Transverse colon (tissue), 4 donors: ENCODE results near the gene CHCHD3. TPM values are rescaled to one million over a fixed set of nuclear protein-coding genes. Genes with fewer than 3 reads are reported as not detected.
"Not testable (repeated sequence)": the region's sequence is repeated elsewhere in the genome, so short reads cannot be mapped to it uniquely, and the experiment has no call there.

Source experiments
- DNase-seq: peaks from one replicate; pipeline ENCODE4 v3.0.0-alpha.2; 2019
- H3K27ac ChIP-seq, 4 donors: fragments of 200-600 bp; sonication (generic); 2 replicates each; pipeline ENCODE4 v1.5.1; 2016 to 2018; ENCODE audit warnings: inconsistent platforms in 4 of 4
- H3K27me3 ChIP-seq: fragments of 200-600 bp; sonication (generic); 2 replicates; pipeline ENCODE4 v1.5.1; 2017; ENCODE audit warnings: inconsistent platforms
- H3K36me3 ChIP-seq, 4 donors: fragments of 200-600 bp; sonication (generic); 2 replicates each; pipeline ENCODE4 v1.5.1; 2017 to 2019; ENCODE audit warnings: inconsistent platforms in 4 of 4
- H3K4me1 ChIP-seq, 4 donors: fragments of 200-600 bp; sonication (generic); 2 replicates each; pipeline ENCODE4 v1.5.1; 2017 to 2020; ENCODE audit warnings: inconsistent platforms in 4 of 4
- H3K4me3 ChIP-seq, 4 donors: fragments of 200-600 bp; sonication (generic); 1 replicate in 1 of 4; 2 replicates in 3 of 4; pipeline versions ENCODE4 v1.5.1 to v1.6.1; 2017 to 2019; ENCODE audit warnings: inconsistent platforms in 4 of 4
- H3K9me3 ChIP-seq, 2 donors: fragments of 200-600 bp; sonication (generic); 2 replicates each; pipeline ENCODE4 v1.5.1; 2017 to 2019; ENCODE audit warnings: inconsistent platforms in 2 of 2
- EP300 ChIP-seq: sonication (generic); formaldehyde crosslinking; IDR thresholded peaks from one replicate; pipeline ENCODE4 v1.6.1; 2017; ENCODE audit warnings: antibody characterized with exemption, low read depth
- POLR2A ChIP-seq: fragments of 450-650 bp; IDR thresholded peaks from one replicate; pipeline ENCODE4 v1.6.1; 2016; ENCODE audit warnings: antibody characterized with exemption, mild to moderate bottlenecking, moderate library complexity
- POLR2AphosphoS5 ChIP-seq, 3 donors: sonication (generic); formaldehyde crosslinking; IDR thresholded peaks; one replicate each; pipeline ENCODE4 v1.6.1; 2016; ENCODE audit warnings: antibody characterized with exemption in 3 of 3
- WGBS, 2 donors: methylation state at CpG; one replicate each; pipeline ENCODE4 v1.1.5; 2018; ENCODE audit warnings: low coverage in 1 of 2; 5-methylcytosine and 5-hydroxymethylcytosine counted together
- in situ Hi-C, 4 donors: fragments of 200-750 bp; cut with MboI; loops; one replicate each; pipeline versions ENCODE4 v1.15.0 to v1.15.1; 2017; ENCODE audit warnings: low sequenced_read_pairs in 3 of 4, low pct_ligation_motif_present in 1 of 4, low pct_unique_long_range_greater_than_20kb in 1 of 4
- intact Hi-C: fragments of 100-400 bp; cut with DNase I; formaldehyde crosslinking; loops from one replicate; pipeline ENCODE4 v1.15.1; 2023; ENCODE audit warnings: low total_unique reads
- total RNA-seq, 4 donors: library from RNA; depleted of rRNA; stranded (reverse); fragments of >200 nt; gene quantifications; one replicate each; pipeline ENCODE4 v1.1.0, GENCODE V29; 2016
- TF ChIP-seq, protein P1 (sequence below), 5 experiments: fragments of 200-600 bp in 3 of 5; fragments of 450-650 bp in 2 of 5; sonication (generic) in 3 of 5; IDR thresholded peaks; 1 replicate in 2 of 5; 2 replicates in 3 of 5; pipeline ENCODE4 v1.5.1; 2016 to 2017; ENCODE audit warnings: antibody characterized with exemption in 5 of 5, inconsistent platforms in 3 of 5, mild to moderate bottlenecking in 2 of 5, moderate library complexity in 1 of 5

Gene CHCHD3
- total RNA-seq, 4 donors from 2014 or later: 49.4 to 78.1 (median 52.9) TPM

DNA sequence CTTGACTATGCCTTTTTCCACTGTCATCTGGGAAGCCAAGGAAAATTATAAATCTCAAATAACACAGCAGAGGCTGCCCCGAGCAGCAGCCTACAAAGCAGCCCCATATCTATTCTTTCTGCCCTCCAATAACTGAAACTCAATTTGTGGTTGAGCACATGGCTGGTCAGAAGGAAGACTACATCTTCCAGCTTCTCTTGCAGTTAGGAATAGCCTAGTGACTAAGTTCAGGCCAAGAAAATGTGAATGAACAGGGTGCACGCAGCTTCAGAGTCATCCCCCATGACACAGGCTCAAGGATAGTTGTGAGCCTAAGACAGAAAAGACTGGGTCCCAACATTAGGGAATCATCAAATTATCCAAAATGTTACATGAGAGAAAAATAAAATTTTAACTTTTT is 42.3 kb downstream of the CHCHD3 start:
- Histone ChIP-seq H3K4me3 (no peak overlapping the region), H3K9me3 (no peaks in the 10 kb centered on the region), H3K36me3 (no peaks in the 10 kb centered on the region), H3K4me1 (no peaks in the 10 kb centered on the region), H3K27me3 (no peaks in the 10 kb centered on the region), H3K27ac (no peak overlapping the region)
- WGBS, 2 donors: 89 to 94% methylated on average over 1 to 2 of the region's 2 CpGs
- no peak for DNase-seq
- intact Hi-C loops: no loop called here
- in situ Hi-C loops: no loop called here
- TF ChIP-seq POLR2A: no peak
- TF ChIP-seq EP300: no peak
- no peak for TF ChIP-seq POLR2AphosphoS5 (IDR thresholded peaks at IDR 0.05)
- TF ChIP-seq, protein P1, sequence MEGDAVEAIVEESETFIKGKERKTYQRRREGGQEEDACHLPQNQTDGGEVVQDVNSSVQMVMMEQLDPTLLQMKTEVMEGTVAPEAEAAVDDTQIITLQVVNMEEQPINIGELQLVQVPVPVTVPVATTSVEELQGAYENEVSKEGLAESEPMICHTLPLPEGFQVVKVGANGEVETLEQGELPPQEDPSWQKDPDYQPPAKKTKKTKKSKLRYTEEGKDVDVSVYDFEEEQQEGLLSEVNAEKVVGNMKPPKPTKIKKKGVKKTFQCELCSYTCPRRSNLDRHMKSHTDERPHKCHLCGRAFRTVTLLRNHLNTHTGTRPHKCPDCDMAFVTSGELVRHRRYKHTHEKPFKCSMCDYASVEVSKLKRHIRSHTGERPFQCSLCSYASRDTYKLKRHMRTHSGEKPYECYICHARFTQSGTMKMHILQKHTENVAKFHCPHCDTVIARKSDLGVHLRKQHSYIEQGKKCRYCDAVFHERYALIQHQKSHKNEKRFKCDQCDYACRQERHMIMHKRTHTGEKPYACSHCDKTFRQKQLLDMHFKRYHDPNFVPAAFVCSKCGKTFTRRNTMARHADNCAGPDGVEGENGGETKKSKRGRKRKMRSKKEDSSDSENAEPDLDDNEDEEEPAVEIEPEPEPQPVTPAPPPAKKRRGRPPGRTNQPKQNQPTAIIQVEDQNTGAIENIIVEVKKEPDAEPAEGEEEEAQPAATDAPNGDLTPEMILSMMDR (IDR thresholded peaks at IDR 0.05): no peak

DNA sequence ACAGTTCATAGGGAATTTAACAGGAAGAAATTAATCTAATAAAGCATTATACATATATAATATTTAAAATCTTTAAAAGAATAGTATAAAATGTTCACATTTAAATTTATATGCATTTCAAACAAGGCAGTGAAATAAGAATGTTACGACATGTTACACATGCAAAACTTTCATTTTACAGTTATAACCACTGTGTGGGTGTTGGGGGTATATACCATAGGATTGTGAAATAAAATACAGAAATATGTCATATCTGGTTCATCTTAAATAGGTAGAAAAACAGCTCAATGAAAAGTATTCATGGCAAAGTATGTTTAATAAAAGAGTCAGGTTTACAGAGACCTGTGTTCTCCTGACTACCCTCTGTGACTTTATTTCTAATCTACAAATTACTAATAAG is 45.6 kb downstream of the CHCHD3 start:
- in situ Hi-C loops: no loop called here
- no peaks in the 10 kb centered on the region for H3K36me3 ChIP-seq
- no peak for DNase-seq
- H3K27me3 ChIP-seq: no peaks in the 10 kb centered on the region
- no peaks in the 10 kb centered on the region for H3K9me3 ChIP-seq
- no peak overlapping the region for H3K27ac ChIP-seq
- intact Hi-C loops: no loop called here
- H3K4me3 ChIP-seq: no peak overlapping the region
- H3K4me1 ChIP-seq: no peaks in the 10 kb centered on the region
- 93 to 94% methylated on average over 1 of the region's 1 CpG for WGBS, 2 donors
- no peak for TF ChIP-seq EP300
- TF ChIP-seq POLR2A: no peak
- TF ChIP-seq POLR2AphosphoS5 (IDR thresholded peaks at IDR 0.05): no peak
- TF ChIP-seq, protein P1 (IDR thresholded peaks at IDR 0.05): no peak

DNA sequence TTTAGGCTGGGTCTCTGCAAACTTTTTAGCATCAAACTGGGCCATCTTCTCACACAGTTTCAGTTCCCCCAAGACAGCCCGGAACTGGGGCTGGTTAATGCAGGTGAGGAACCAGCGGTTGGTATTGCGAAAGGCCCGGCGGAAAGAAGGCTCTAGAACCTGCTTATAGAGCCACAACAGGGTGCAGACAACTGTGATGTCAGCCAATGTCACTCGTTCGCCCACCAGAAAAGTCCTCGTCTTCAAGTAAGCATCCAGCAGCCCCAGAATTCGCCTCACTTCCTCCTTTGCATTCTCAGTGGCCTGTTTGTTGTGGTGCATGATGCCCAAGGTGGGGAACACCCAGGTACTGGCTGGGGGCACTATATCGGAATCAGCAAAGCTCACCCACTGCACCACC is 46.6 kb downstream of the CHCHD3 start:
- H3K27ac ChIP-seq, in situ Hi-C loops, H3K27me3 ChIP-seq, H3K36me3 ChIP-seq, intact Hi-C loops, H3K9me3 ChIP-seq, H3K4me1 ChIP-seq, H3K4me3 ChIP-seq: not testable (repeated sequence)
- DNase-seq: peak; percentile 12
- 94 to 95% methylated on average over 3 to 10 of the region's 10 CpGs for WGBS, 2 donors

DNA sequence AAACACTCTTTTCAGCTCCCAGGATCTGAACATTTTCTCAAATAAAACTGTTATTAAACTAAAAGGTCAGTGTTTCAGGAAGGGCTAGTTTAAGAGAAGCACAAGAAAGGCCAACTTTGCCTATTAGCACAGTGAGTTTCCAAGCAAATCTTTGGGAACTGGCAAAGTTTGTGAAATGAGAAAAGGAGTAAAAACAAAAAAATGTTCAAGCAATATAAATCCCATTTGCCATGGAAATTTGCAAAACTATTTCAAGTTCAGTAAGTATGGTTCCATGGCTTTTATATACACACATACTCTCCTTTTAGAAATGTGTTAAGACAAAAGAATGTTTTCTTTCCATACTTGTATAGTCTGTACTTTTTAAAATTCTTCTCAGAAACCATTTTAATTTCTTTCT is 51.5 kb downstream of the CHCHD3 start:
- no peaks in the 10 kb centered on the region for H3K36me3 ChIP-seq
- H3K27ac ChIP-seq: no peak overlapping the region
- no peaks in the 10 kb centered on the region for H3K4me1 ChIP-seq
- no peaks in the 10 kb centered on the region for H3K27me3 ChIP-seq
- no peak overlapping the region for H3K4me3 ChIP-seq
- DNase-seq: no peak
- in situ Hi-C loops: no loop called here
- peaks cover 0 to 4% of the 10 kb centered on the region in 2 donors for H3K9me3 ChIP-seq
- intact Hi-C loops: no loop called here
- TF ChIP-seq POLR2AphosphoS5 (IDR thresholded peaks at IDR 0.05): no peak
- TF ChIP-seq EP300: no peak
- TF ChIP-seq, protein P1 (IDR thresholded peaks at IDR 0.05): no peak
- no peak for TF ChIP-seq POLR2A

DNA sequence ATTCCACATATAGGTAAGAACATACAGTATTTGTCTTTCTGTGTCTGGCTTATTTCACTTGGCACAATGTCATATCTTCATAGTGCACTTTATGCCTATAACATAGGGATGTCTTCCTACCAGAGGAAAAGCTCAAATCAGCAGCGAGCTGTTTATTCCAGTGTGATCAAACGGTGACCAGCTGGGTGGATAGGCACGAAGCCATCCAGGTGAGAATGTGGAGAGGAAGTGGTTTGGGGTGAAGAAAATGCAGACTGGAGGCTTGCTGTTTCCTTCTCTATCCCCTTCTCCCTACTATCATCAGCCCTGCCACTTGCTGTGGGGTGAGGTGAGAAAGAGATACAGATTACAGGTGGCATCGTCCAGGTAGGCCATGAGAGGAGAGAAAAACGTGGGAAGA is 52.4 kb downstream of the CHCHD3 start:
- peaks cover 0 to 4% of the 10 kb centered on the region in 2 donors for H3K9me3 ChIP-seq
- DNase-seq: no peak
- WGBS, 2 donors: 65 to 80% methylated on average over 5 of the region's 5 CpGs
- H3K27ac ChIP-seq: no peak overlapping the region
- intact Hi-C loops (no loop called here), in situ Hi-C loops (no loop called here)
- TF ChIP-seq, protein P1 (IDR thresholded peaks at IDR 0.05): no peak
- TF ChIP-seq POLR2AphosphoS5 (IDR thresholded peaks at IDR 0.05) (no peak), EP300 (no peak), POLR2A (no peak)
- H3K36me3 ChIP-seq: no peaks in the 10 kb centered on the region
- no peaks in the 10 kb centered on the region for H3K4me1 ChIP-seq
- H3K4me3 ChIP-seq: no peak overlapping the region
- H3K27me3 ChIP-seq: no peaks in the 10 kb centered on the region
